ENCODE results near the gene RPL36A. TPM values are rescaled to one million over a fixed set of nuclear protein-coding genes. Genes with fewer than 3 reads are reported as not detected.

RPL36A gene
- total RNA-seq, 2 donors from 2014 or later: 863 to 2,403 TPM

- TF ChIP-seq POLR2A (IDR thresholded peaks at IDR 0.05) (no peak), CTCF (IDR thresholded peaks at IDR 0.05) (no peak), POLR2AphosphoS5 (IDR thresholded peaks at IDR 0.05) (no peak)
- no peaks in the 10 kb centered on the region for H3K4me1 ChIP-seq (replicated peaks)
- no peak for DNase-seq (ENCODE audit: low spot score)
Observed at GRCh38 chrX:101429934-101430333, 39.1 kb downstream of the RPL36A start.

GRCh38 chrX:101430457-101431078 lies 39.8 kb downstream of the RPL36A start:
- H3K4me3 ChIP-seq: no peak overlapping the region
- TF ChIP-seq POLR2AphosphoS5 (IDR thresholded peaks at IDR 0.05): no peak
- TF ChIP-seq POLR2A (IDR thresholded peaks at IDR 0.05): no peak
- TF ChIP-seq CTCF (IDR thresholded peaks at IDR 0.05): no peak
- no peaks in the 10 kb centered on the region for H3K27me3 ChIP-seq (replicated peaks; ENCODE audit: insufficient read depth)
- no peaks in the 10 kb centered on the region for H3K4me1 ChIP-seq (replicated peaks)
- 94% methylated on average over 2 of the region's 2 CpGs for WGBS
- H3K27ac ChIP-seq: no peak overlapping the region
- intact Hi-C loops (cut with DNase I): no loop called here
- DNase-seq (ENCODE audit: low spot score): no peak
- H3K9me3 ChIP-seq: no peaks in the 10 kb centered on the region
- no peaks in the 10 kb centered on the region for H3K36me3 ChIP-seq

More at GRCh38 chrX:101429934-101430333, 39.1 kb downstream of the RPL36A start:
- intact Hi-C loops (cut with DNase I): no loop called here
- Histone ChIP-seq H3K27me3 (replicated peaks; ENCODE audit: insufficient read depth) (no peaks in the 10 kb centered on the region), H3K4me3 (no peak overlapping the region), H3K27ac (no peak overlapping the region), H3K36me3 (no peaks in the 10 kb centered on the region), H3K9me3 (no peaks in the 10 kb centered on the region)
- 85% methylated on average over 1 of the region's 1 CpG for WGBS

- no peaks in the 10 kb centered on the region for H3K27me3 ChIP-seq (replicated peaks; ENCODE audit: insufficient read depth)
- H3K36me3 ChIP-seq: no peaks in the 10 kb centered on the region
- no peak overlapping the region for H3K27ac ChIP-seq
- no peak overlapping the region for H3K4me3 ChIP-seq
- DNase-seq (ENCODE audit: low spot score): no peak
- no peaks in the 10 kb centered on the region for H3K4me1 ChIP-seq (replicated peaks)
- H3K9me3 ChIP-seq: no peaks in the 10 kb centered on the region
- WGBS: 100% methylated on average over 2 of the region's 2 CpGs
- TF ChIP-seq POLR2A (IDR thresholded peaks at IDR 0.05) (no peak), POLR2AphosphoS5 (IDR thresholded peaks at IDR 0.05) (no peak), CTCF (IDR thresholded peaks at IDR 0.05) (no peak)
- intact Hi-C loops (cut with DNase I): no loop called here
Observed at GRCh38 chrX:101442085-101442484, 51.3 kb downstream of the RPL36A start.

Other genes with a start within 250 kb of the RPL36A start
- 1 to 10 TPM in 1 of 2 donors, under 1 TPM in 1; 0.68 to 1.9 TPM for gene DRP2, start 171.2 kb upstream of the RPL36A start, total RNA-seq
- gene TAF7L, start 99.7 kb upstream of the RPL36A start, total RNA-seq: 10 to 100 TPM in 1 of 2 donors, not detected in 1; 54.6 TPM
- 1 to 10 TPM; 4.0 to 4.9 TPM for gene TIMM8A, start 42.3 kb upstream of the RPL36A start, total RNA-seq
- gene BTK, start 4.8 kb upstream of the RPL36A start, total RNA-seq: 1 to 10 TPM; 1.3 to 2.4 TPM
- 10 to 100 TPM; 12.6 to 16.4 TPM for gene GLA, start 16.9 kb downstream of the RPL36A start, total RNA-seq
- 10 to 100 TPM; 43.7 to 56.3 TPM for gene HNRNPH2, start 17.2 kb downstream of the RPL36A start, total RNA-seq
- gene ARMCX4, start 94.4 kb downstream of the RPL36A start, total RNA-seq: 10 to 100 TPM; 13.8 to 16.6 TPM
- 10 to 100 TPM; 23.5 to 41.3 TPM for gene ARMCX1, start 159.5 kb downstream of the RPL36A start, total RNA-seq
- gene ARMCX6, start 227.0 kb downstream of the RPL36A start, total RNA-seq: 10 to 100 TPM; 27.3 to 33.1 TPM
- 10 to 100 TPM; 59.6 to 69.4 TPM for gene ARMCX3, start 232.1 kb downstream of the RPL36A start, total RNA-seq